Stimulated activated CD8-positive, alpha-beta memory T cell treated with anti-CD3 and anti-CD28 coated beads, Interleukin-15, amount 100 ng/mL, for 48 hours (primary cell): ENCODE measurements around the gene TBCB.
"Not testable (repeated sequence)": the region's sequence is repeated elsewhere in the genome, so short reads cannot be mapped to it uniquely, and the experiment has no call there.

Experiments
- DNase-seq, 2 donors: peaks; one replicate each; pipeline ENCODE4 v3.0.0-alpha.2; 2020; ENCODE audit warnings: low read depth in 2 of 2

The TBCB gene

GRCh38 chr19:36115453-36116343 lies at the start of gene TBCB:
Gene TBCB (plus strand): TSS chr19:36115468. CDS start chr19:36115561, 93 bp downstream.
- DNase-seq, result peak; percentile 80

- no peak for DNase-seq
These were observed 47.6 kb upstream of the TBCB start for GRCh38 chr19:36067681-36068080.

GRCh38 chr19:36068810-36069499 lies 46.3 kb upstream of the TBCB start:
- DNase-seq, result not testable (repeated sequence)

- DNase-seq, result no peak
These were observed 43.2 kb upstream of the TBCB start for GRCh38 chr19:36072081-36072480.

GRCh38 chr19:36073121-36073876 lies 42.0 kb upstream of the TBCB start:
- DNase-seq, result no peak

- DNase-seq, result no peak
These were observed 35.8 kb upstream of the TBCB start for GRCh38 chr19:36079389-36079945.

GRCh38 chr19:36081385-36081784 lies 33.9 kb upstream of the TBCB start:
- DNase-seq, result no peak

GRCh38 chr19:36081894-36082293 lies 33.4 kb upstream of the TBCB start:
- no peak for DNase-seq

GRCh38 chr19:36082916-36083315 lies 32.4 kb upstream of the TBCB start:
- DNase-seq, result no peak

- no peak for DNase-seq
These were observed 30.8 kb upstream of the TBCB start for GRCh38 chr19:36084231-36085009.

GRCh38 chr19:36086326-36086725 lies 28.9 kb upstream of the TBCB start:
- DNase-seq, result no peak

GRCh38 chr19:36089847-36090246 lies 25.4 kb upstream of the TBCB start:
- DNase-seq, result no peak

GRCh38 chr19:36090910-36091695 lies 24.2 kb upstream of the TBCB start:
- DNase-seq, result no peak

- no peak for DNase-seq
These were observed 22.7 kb upstream of the TBCB start for GRCh38 chr19:36092566-36092965.

GRCh38 chr19:36093146-36093662 lies 22.1 kb upstream of the TBCB start:
- DNase-seq, result peak in 1 of 2 donors; percentile 23

GRCh38 chr19:36093687-36094086 lies 21.6 kb upstream of the TBCB start:
- no peak for DNase-seq

GRCh38 chr19:36097036-36097435 lies 18.2 kb upstream of the TBCB start:
- DNase-seq, result no peak

- no peak for DNase-seq
These were observed 16.0 kb upstream of the TBCB start for GRCh38 chr19:36099166-36099785.

- DNase-seq, result no peak
These were observed 14.8 kb upstream of the TBCB start for GRCh38 chr19:36100476-36100875.
